ENCODE results near the gene MUC13.

DNA sequence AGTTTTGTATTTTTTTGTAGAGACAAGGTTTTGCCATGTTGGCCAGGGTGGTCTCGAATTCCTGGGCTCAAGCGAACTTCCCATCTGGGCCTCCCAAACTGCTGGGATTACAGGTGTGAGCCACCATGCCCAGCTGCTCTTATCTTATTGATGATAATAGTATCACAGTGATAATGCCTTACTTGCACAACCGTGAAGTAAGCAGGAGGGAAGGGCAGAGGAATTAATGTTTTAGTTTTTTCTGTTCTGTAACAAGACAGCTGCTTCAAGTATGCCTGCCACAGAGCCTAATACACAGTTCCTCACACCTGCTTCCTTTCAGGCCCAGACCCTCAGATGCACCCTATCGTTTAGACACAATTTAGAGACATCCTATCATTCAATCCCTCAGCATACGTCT is 26.1 kb upstream of the MUC13 start:
- TF ChIP-seq, protein P1, sequence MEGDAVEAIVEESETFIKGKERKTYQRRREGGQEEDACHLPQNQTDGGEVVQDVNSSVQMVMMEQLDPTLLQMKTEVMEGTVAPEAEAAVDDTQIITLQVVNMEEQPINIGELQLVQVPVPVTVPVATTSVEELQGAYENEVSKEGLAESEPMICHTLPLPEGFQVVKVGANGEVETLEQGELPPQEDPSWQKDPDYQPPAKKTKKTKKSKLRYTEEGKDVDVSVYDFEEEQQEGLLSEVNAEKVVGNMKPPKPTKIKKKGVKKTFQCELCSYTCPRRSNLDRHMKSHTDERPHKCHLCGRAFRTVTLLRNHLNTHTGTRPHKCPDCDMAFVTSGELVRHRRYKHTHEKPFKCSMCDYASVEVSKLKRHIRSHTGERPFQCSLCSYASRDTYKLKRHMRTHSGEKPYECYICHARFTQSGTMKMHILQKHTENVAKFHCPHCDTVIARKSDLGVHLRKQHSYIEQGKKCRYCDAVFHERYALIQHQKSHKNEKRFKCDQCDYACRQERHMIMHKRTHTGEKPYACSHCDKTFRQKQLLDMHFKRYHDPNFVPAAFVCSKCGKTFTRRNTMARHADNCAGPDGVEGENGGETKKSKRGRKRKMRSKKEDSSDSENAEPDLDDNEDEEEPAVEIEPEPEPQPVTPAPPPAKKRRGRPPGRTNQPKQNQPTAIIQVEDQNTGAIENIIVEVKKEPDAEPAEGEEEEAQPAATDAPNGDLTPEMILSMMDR (conservative IDR thresholded peaks at IDR 0.05; ENCODE audit: low read length) = no peak
- no peak for TF ChIP-seq EZH2phosphoT487 (IDR thresholded peaks at IDR 0.05; ENCODE audit: borderline replicate concordance, low read depth, low read length)
